ENCODE data around the gene BICRAL. TPM values are rescaled to one million over a fixed set of nuclear protein-coding genes. Genes with fewer than 3 reads are reported as not detected.

The BICRAL gene
- total RNA-seq, 1 donor from 2014 or later, result 25.5 TPM

DNA sequence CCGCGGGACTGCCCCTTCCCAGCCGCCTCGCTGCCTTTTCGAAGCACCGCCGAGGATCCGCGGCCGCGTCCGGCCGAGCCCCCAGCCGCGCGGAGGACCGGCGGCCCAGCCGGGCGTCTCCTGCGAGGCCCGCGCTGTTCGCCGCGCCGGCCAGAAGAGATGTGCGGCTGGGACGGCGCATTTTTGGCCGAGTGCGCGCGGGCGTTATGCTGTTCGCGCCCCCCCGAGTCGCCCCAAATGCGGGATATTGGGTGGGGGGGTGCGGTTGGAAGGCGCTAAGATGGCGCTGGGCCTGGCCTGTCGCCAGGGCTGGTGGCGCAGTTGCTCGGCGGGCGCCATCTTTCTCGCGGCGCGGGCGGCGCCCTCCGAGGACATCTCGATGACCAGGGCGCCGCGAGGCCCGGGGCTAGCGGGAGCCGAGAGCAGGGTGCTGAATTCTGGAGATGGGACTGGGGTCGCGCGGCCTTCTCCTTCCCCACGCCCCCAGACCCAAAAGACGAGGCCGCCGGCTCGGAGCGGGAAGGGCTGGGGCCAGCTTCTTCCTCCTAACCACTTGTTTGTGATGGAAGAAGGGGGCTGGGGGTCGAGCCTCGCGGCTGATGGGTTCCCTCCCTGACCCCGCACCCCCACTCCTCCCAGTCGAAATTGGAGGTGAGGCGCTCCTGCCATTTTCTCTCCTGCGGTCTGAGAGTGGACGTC, 1.5 kb downstream of the BICRAL start:
- ChIA-PET CTCF (interaction anchor here (0.9 kb wide), 1 partner anchor 38 kb away, joined by 3 read pairs; no protein-coding TSS in a partner anchor), POLR2A (interaction anchor here (0.6 to 27.3 kb wide), 33 partner anchors 10 to 1711 kb away, joined by 3 to 1220 read pairs (median 4); partner anchors contain the start of genes ABCC10, CNPY3, KLC4 and MRPL2)
- H3K36me3 Mint-ChIP-seq (ENCODE audit: low read depth), result peaks cover 18% of the 10 kb centered on the region
- DNase-seq (peak; percentile 81), ATAC-seq (ENCODE audit: low read depth) (peak; percentile 59)
- H3K4me3 Mint-ChIP-seq, result peak overlapping the region; percentile 92
- H3K4me1 Mint-ChIP-seq, result peaks cover 31% of the 10 kb centered on the region
- intact Hi-C loops (cut with micrococcal nuclease), result loop anchor here (1.0 to 5.0 kb wide), 5 partner anchors 39 to 389 kb away; partner anchors contain the start of genes KLC4, MRPL2, RPL7L1 and SRF
- H3K27ac Mint-ChIP-seq, result no peak overlapping the region
- TF ChIP-seq, protein P1, sequence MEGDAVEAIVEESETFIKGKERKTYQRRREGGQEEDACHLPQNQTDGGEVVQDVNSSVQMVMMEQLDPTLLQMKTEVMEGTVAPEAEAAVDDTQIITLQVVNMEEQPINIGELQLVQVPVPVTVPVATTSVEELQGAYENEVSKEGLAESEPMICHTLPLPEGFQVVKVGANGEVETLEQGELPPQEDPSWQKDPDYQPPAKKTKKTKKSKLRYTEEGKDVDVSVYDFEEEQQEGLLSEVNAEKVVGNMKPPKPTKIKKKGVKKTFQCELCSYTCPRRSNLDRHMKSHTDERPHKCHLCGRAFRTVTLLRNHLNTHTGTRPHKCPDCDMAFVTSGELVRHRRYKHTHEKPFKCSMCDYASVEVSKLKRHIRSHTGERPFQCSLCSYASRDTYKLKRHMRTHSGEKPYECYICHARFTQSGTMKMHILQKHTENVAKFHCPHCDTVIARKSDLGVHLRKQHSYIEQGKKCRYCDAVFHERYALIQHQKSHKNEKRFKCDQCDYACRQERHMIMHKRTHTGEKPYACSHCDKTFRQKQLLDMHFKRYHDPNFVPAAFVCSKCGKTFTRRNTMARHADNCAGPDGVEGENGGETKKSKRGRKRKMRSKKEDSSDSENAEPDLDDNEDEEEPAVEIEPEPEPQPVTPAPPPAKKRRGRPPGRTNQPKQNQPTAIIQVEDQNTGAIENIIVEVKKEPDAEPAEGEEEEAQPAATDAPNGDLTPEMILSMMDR (IDR thresholded peaks at IDR 0.05), result no peak
- H3K9me3 Mint-ChIP-seq, result no peaks in the 10 kb centered on the region
- no peaks in the 10 kb centered on the region for H3K27me3 Mint-ChIP-seq

DNA sequence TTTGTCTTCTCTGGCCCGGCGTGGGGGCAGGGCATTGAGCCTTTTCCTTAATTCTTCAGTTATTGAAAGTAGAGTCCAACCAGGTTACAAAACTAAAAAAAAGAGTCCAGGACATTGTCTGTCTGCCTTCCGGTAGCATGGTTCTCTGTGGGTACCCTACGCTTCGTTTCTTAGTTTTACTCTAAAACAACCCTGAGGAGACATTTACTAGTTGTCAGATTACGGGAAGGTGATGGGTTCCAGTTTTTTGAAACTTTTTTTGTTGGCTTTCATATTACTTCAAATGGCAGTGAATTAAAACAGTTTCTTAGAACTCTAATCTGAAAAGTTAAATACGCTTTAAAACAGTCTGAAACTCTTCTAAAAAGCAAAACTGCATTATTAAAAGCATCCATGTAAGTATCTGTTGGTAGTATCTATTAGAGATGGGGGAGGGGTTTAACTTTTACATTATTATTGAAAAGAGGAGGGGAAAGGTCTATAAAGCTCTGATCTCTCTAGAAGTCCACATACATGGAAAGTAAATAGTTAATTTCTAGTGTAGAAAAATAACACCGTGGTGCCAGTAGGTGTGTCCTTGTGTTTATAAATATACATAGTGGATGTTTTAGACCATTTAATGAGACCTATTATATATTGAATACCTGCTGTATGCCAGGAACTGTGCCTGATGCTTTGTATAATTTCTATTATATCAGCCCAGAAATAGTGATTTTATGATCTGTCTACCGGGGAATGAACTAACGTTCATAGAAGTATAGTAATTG, 2.2 kb downstream of the BICRAL start:
- DNase-seq (no peak), ATAC-seq (ENCODE audit: low read depth) (no peak)
- CTCF ChIA-PET, result no interaction called here
- no peak overlapping the region for H3K27ac Mint-ChIP-seq
- no peaks in the 10 kb centered on the region for H3K9me3 Mint-ChIP-seq
- peak overlapping the region; percentile 92 for H3K4me3 Mint-ChIP-seq
- TF ChIP-seq, protein P1 (IDR thresholded peaks at IDR 0.05), result no peak
- H3K36me3 Mint-ChIP-seq (ENCODE audit: low read depth), result peaks cover 25% of the 10 kb centered on the region
- no peaks in the 10 kb centered on the region for H3K27me3 Mint-ChIP-seq
- H3K4me1 Mint-ChIP-seq, result peaks cover 25% of the 10 kb centered on the region
- POLR2A ChIA-PET, result interaction anchor here (0.8 to 27.3 kb wide), 11 partner anchors 10 to 889 kb away, joined by 3 to 1220 read pairs (median 36); partner anchors contain the start of genes CNPY3, PEX6, RPL7L1 and TBCC
- intact Hi-C loops (cut with micrococcal nuclease), result loop anchor here (1.0 to 5.0 kb wide), 5 partner anchors 38 to 388 kb away; partner anchors contain the start of genes KLC4, MRPL2, RPL7L1 and SRF

DNA sequence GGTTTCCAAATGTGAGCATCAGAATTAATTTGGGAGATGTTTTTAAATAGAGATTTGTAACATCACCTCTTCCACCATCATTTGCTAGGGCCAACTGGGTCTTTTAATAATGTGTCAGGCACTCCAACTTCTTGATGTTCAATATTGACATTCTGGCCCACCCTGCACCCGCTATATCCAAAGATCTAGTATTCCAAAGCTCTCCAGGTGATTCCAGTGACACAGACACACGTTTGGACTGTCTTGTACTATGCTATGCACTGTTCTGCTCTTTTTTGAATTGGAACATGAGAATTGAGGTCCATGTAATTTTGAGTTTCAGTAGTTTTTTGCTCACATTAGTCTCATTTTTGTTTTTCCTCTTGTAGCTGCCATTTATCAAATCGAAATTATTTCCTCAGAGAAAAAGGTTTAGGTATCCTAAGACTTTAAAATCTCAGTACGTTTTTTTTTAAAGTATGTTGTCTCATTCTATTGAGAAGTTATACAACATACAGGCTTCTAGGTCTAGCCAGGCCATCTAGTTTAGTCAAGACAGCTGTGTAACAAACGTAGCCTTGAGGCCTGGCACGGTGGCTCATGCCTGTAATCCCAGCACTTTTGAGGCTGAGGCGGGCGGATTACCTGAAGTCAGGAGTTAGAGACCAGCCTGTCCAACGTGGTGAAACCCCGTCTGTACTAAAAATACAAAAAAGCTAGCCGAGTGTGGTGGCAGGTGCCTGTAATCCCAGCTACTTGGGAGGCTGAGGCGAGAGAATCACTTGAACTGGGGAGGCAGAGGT, 3.1 kb downstream of the BICRAL start:
- no peaks in the 10 kb centered on the region for H3K27me3 Mint-ChIP-seq
- H3K4me1 Mint-ChIP-seq, result peaks cover 24% of the 10 kb centered on the region
- no peak overlapping the region for H3K27ac Mint-ChIP-seq
- CTCF ChIA-PET, result no interaction called here
- peaks cover 28% of the 10 kb centered on the region for H3K36me3 Mint-ChIP-seq (ENCODE audit: low read depth)
- TF ChIP-seq, protein P1 (IDR thresholded peaks at IDR 0.05), result no peak
- no peak for ATAC-seq (ENCODE audit: low read depth)
- POLR2A ChIA-PET, result interaction anchor here (0.6 to 27.3 kb wide), 11 partner anchors 9 to 890 kb away, joined by 3 to 1220 read pairs (median 6); partner anchors contain the start of genes RPL7L1, TBCC and USP49
- intact Hi-C loops (cut with micrococcal nuclease), result loop anchor here (5.0 kb wide), 3 partner anchors 37 to 387 kb away; partner anchors contain the start of genes KLC4, MRPL2 and SRF
- peak overlapping the region; percentile 92 for H3K4me3 Mint-ChIP-seq
- no peaks in the 10 kb centered on the region for H3K9me3 Mint-ChIP-seq
- DNase-seq, result no peak

- peaks cover 34% of the 10 kb centered on the region for H3K36me3 Mint-ChIP-seq (ENCODE audit: low read depth)
- H3K4me3 Mint-ChIP-seq, result no peak overlapping the region
- intact Hi-C loops (cut with micrococcal nuclease), result no loop called here
- no peak for ATAC-seq (ENCODE audit: low read depth)
- CTCF ChIA-PET, result interaction anchor here (0.5 to 0.9 kb wide), 3 partner anchors 18 to 86 kb away, joined by 3 read pairs; no protein-coding TSS in a partner anchor
- DNase-seq, result no peak
- H3K9me3 Mint-ChIP-seq, result no peaks in the 10 kb centered on the region
- no peaks in the 10 kb centered on the region for H3K27me3 Mint-ChIP-seq
- POLR2A ChIA-PET, result interaction anchor here (1.2 to 27.3 kb wide), 3 partner anchors 15 to 57 kb away, joined by 3 to 1220 read pairs (median 389); partner anchors contain the start of gene TBCC
- TF ChIP-seq, protein P1 (IDR thresholded peaks at IDR 0.05), result no peak
- H3K27ac Mint-ChIP-seq, result no peak overlapping the region
- peaks cover 19% of the 10 kb centered on the region for H3K4me1 Mint-ChIP-seq
These were observed 4.7 kb downstream of the BICRAL start for GRCh38 chr6:42786525-42786985.

Data from activated B cell treated with CpG ODN at 0.5 μM for 24 hours (primary cell).